ENCODE measurements around the gene POPDC2. TPM values are rescaled to one million over a fixed set of nuclear protein-coding genes. Genes with fewer than 3 reads are reported as not detected.

POPDC2 gene
- total RNA-seq, 2 experiments from 2014 or later: 1.3 to 2.1 TPM

- DNase-seq (no peak), ATAC-seq (no peak)
- peaks cover 4% of the 10 kb centered on the region for H3K4me1 Mint-ChIP-seq (ENCODE audit: low read depth)
- intact Hi-C loops (cut with micrococcal nuclease): no loop called here
- no peaks in the 10 kb centered on the region for H3K27me3 Mint-ChIP-seq
- ChIA-PET CTCF (interaction anchor here (2.1 kb wide), 1 partner anchor 21 kb away, joined by 7 read pairs; no protein-coding TSS in a partner anchor), POLR2A (interaction anchor here (0.6 kb wide), 1 partner anchor 33 kb away, joined by 3 read pairs; no protein-coding TSS in a partner anchor)
- no peak overlapping the region for H3K27ac Mint-ChIP-seq
- no peaks in the 10 kb centered on the region for H3K9me3 Mint-ChIP-seq
- H3K4me3 Mint-ChIP-seq: no peak overlapping the region
- no peak for TF ChIP-seq CTCF (IDR thresholded peaks at IDR 0.05)
- peaks cover 2% of the 10 kb centered on the region for H3K36me3 Mint-ChIP-seq (ENCODE audit: low read depth)
Measured at GRCh38 chr3:119659606-119660291, 640 bp downstream of the POPDC2 start.

GRCh38 chr3:119658994-119659393 lies 1.4 kb downstream of the POPDC2 start:
- Mint-ChIP-seq H3K36me3 (ENCODE audit: low read depth) (peaks cover 2% of the 10 kb centered on the region), H3K27me3 (no peaks in the 10 kb centered on the region), H3K27ac (no peak overlapping the region), H3K4me3 (no peak overlapping the region), H3K9me3 (no peaks in the 10 kb centered on the region), H3K4me1 (ENCODE audit: low read depth) (peaks cover 3% of the 10 kb centered on the region)
- TF ChIP-seq CTCF (IDR thresholded peaks at IDR 0.05): no peak
- DNase-seq (no peak), ATAC-seq (no peak)
- POLR2A ChIA-PET: no interaction called here
- CTCF ChIA-PET: interaction anchor here (2.1 kb wide), 1 partner anchor 22 kb away, joined by 7 read pairs; no protein-coding TSS in a partner anchor
- intact Hi-C loops (cut with micrococcal nuclease): no loop called here

GRCh38 chr3:119657887-119658702 lies 2.3 kb downstream of the POPDC2 start:
- ChIA-PET CTCF (interaction anchor here (2.1 kb wide), 1 partner anchor 22 kb away, joined by 7 read pairs; no protein-coding TSS in a partner anchor), POLR2A (no interaction called here)
- Mint-ChIP-seq H3K4me3 (no peak overlapping the region), H3K4me1 (ENCODE audit: low read depth) (peaks cover 3% of the 10 kb centered on the region), H3K27me3 (no peaks in the 10 kb centered on the region), H3K9me3 (no peaks in the 10 kb centered on the region), H3K27ac (no peak overlapping the region), H3K36me3 (ENCODE audit: low read depth) (peaks cover 2% of the 10 kb centered on the region)
- DNase-seq (no peak), ATAC-seq (no peak)
- no peak for TF ChIP-seq CTCF (IDR thresholded peaks at IDR 0.05)
- intact Hi-C loops (cut with micrococcal nuclease): no loop called here

- H3K4me3 Mint-ChIP-seq: no peak overlapping the region
- intact Hi-C loops (cut with micrococcal nuclease): no loop called here
- DNase-seq: no peak
- no peaks in the 10 kb centered on the region for H3K27me3 Mint-ChIP-seq
- no peak overlapping the region for H3K27ac Mint-ChIP-seq
- CTCF ChIA-PET: no interaction called here
- no peak for ATAC-seq
- H3K4me1 Mint-ChIP-seq (ENCODE audit: low read depth): peaks cover 3% of the 10 kb centered on the region
- H3K36me3 Mint-ChIP-seq (ENCODE audit: low read depth): peaks cover 2% of the 10 kb centered on the region
- no peak for TF ChIP-seq CTCF (IDR thresholded peaks at IDR 0.05)
- POLR2A ChIA-PET: no interaction called here
- H3K9me3 Mint-ChIP-seq: no peaks in the 10 kb centered on the region
Measured at GRCh38 chr3:119653876-119654275, 6.5 kb downstream of the POPDC2 start.
